Measurements from ENCODE around the gene KRT23. TPM values are rescaled to one million over a fixed set of nuclear protein-coding genes. Genes with fewer than 3 reads are reported as not detected.
"Not testable (repeated sequence)": the region's sequence is repeated elsewhere in the genome, so short reads cannot be mapped to it uniquely, and the experiment has no call there.

The KRT23 gene
- total and polyA plus RNA-seq, 9 donors, result 0.05 to 5.0 (median 0.53) TPM; not detected in 2

GRCh38 chr17:40926341-40926740 lies 11.1 kb downstream of the KRT23 start:
- DNase-seq, result no peak
- Histone ChIP-seq H3K9me3 (no peaks in the 10 kb centered on the region), H3K4me3 (no peak overlapping the region), H3K4me1 (ENCODE audit: insufficient read depth) (peaks cover 2% of the 10 kb centered on the region), H3K27me3 (no peaks in the 10 kb centered on the region), H3K27ac (no peak overlapping the region), H3K36me3 (no peaks in the 10 kb centered on the region)
- TF ChIP-seq EP300 (IDR thresholded peaks at IDR 0.05) (no peak), CTCF (IDR thresholded peaks at IDR 0.05) (no peak), POLR2A (IDR thresholded peaks at IDR 0.05) (no peak)
- intact Hi-C loops (cut with DNase I), result no loop called here
- 63 to 75% (median 71%) methylated on average over 8 of the region's 8 CpGs for whole genome bisulfite sequencing, 3 donors

- H3K27ac ChIP-seq, result no peak overlapping the region
- peaks cover 2% of the 10 kb centered on the region for H3K4me1 ChIP-seq (ENCODE audit: insufficient read depth)
- intact Hi-C loops (cut with DNase I), result no loop called here
- H3K27me3 ChIP-seq, result no peaks in the 10 kb centered on the region
- TF ChIP-seq POLR2A (IDR thresholded peaks at IDR 0.05), result no peak
- TF ChIP-seq EP300 (IDR thresholded peaks at IDR 0.05), result no peak
- no peak for TF ChIP-seq CTCF (IDR thresholded peaks at IDR 0.05)
- H3K36me3 ChIP-seq, result no peaks in the 10 kb centered on the region
- H3K4me3 ChIP-seq, result no peak overlapping the region
- 35 to 53% (median 43%) methylated on average over 2 of the region's 2 CpGs for WGBS, 3 donors
- H3K9me3 ChIP-seq, result no peaks in the 10 kb centered on the region
- peak in 1 of 5 donors; percentile 32 for DNase-seq
Observed at GRCh38 chr17:40922239-40922638, 15.2 kb downstream of the KRT23 start.

- no peak overlapping the region for H3K27ac ChIP-seq
- no peaks in the 10 kb centered on the region for H3K9me3 ChIP-seq
- H3K36me3 ChIP-seq, result no peaks in the 10 kb centered on the region
- intact Hi-C loops (cut with DNase I), result no loop called here
- H3K27me3 ChIP-seq, result no peaks in the 10 kb centered on the region
- TF ChIP-seq EP300 (IDR thresholded peaks at IDR 0.05) (no peak), POLR2A (IDR thresholded peaks at IDR 0.05) (no peak), CTCF (IDR thresholded peaks at IDR 0.05) (no peak)
- DNase-seq, result no peak
- peaks cover 2% of the 10 kb centered on the region for H3K4me1 ChIP-seq (ENCODE audit: insufficient read depth)
- WGBS, 3 donors, result 85 to 94% (median 87%) methylated on average over 2 of the region's 2 CpGs
- no peak overlapping the region for H3K4me3 ChIP-seq
Observed at GRCh38 chr17:40921026-40921425, 16.4 kb downstream of the KRT23 start.

GRCh38 chr17:40917116-40917515 lies 20.3 kb downstream of the KRT23 start:
- H3K4me3 ChIP-seq; H3K9me3 ChIP-seq; H3K27ac ChIP-seq; H3K4me1 ChIP-seq (ENCODE audit: insufficient read depth); H3K27me3 ChIP-seq; DNase-seq; H3K36me3 ChIP-seq: not testable (repeated sequence)
- intact Hi-C loops (cut with DNase I), result loop anchor here in 1 of 4 donors (10.0 kb wide), 1 partner anchor 628 kb away; no protein-coding TSS in a partner anchor
- WGBS, 3 donors, result 98 to 99% (median 99%) methylated on average over 2 of the region's 2 CpGs

GRCh38 chr17:40916366-40916765 lies 21.1 kb downstream of the KRT23 start:
- no peaks in the 10 kb centered on the region for H3K4me1 ChIP-seq (ENCODE audit: insufficient read depth)
- intact Hi-C loops (cut with DNase I), result loop anchor here in 1 of 4 donors (10.0 kb wide), 1 partner anchor 628 kb away; no protein-coding TSS in a partner anchor
- WGBS, 3 donors, result 0 to 96% (median 47%) methylated on average over 1 of the region's 1 CpG
- TF ChIP-seq CTCF (IDR thresholded peaks at IDR 0.05), result no peak
- TF ChIP-seq EP300 (IDR thresholded peaks at IDR 0.05), result no peak
- H3K27ac ChIP-seq, result no peak overlapping the region
- no peaks in the 10 kb centered on the region for H3K9me3 ChIP-seq
- no peak overlapping the region for H3K4me3 ChIP-seq
- H3K27me3 ChIP-seq, result no peaks in the 10 kb centered on the region
- H3K36me3 ChIP-seq, result no peaks in the 10 kb centered on the region
- no peak for DNase-seq
